Measurements from ENCODE around the gene IL6R. TPM values are rescaled to one million over a fixed set of nuclear protein-coding genes. Genes with fewer than 3 reads are reported as not detected.

IL6R gene
- 16.1 and 43.3 TPM in 2 replicates for total RNA-seq (2014; rRNA removed)
- Bru-seq, nascent RNA = percentile 60 among the genes with signal in this experiment
- BruChase-seq, experiment 1, labeled RNA remaining after a 6-hour chase = percentile 73 among the genes with signal in this experiment
- percentile 64 among the genes with signal in this experiment for BruChase-seq, experiment 2, labeled RNA remaining after a 2-hour chase
- long read RNA-seq, full-length matches to known transcripts = 6 of 23 reads
- long read RNA-seq, partial matches to known transcripts = 1 of 23 reads
- long read RNA-seq, other reads (novel, unspliced or antisense) = 16 of 23 reads

GRCh38 chr1:154404984-154405746 lies at the start of gene IL6R:
Gene IL6R (plus strand): TSS chr1:154405343. CDS start chr1:154405630, 287 bp downstream.
- Histone ChIP-seq H3K9me2 (replicated peaks; ENCODE audit: low read length) (no peaks in the 10 kb centered on the region), H3K4me1 (ENCODE audit: insufficient read depth, low read length) (peaks cover 30% of the 10 kb centered on the region), H3K36me3 (ENCODE audit: low read depth, low read length) (no peaks in the 10 kb centered on the region), H2AFZ (ENCODE audit: low read length) (peak within 1 kb of the TSS; percentile 86), H3K4me2 (ENCODE audit: low read length) (peak within 1 kb of the TSS; percentile 97), H4K20me1 (ENCODE audit: low read length) (no peaks in the 10 kb centered on the region), H3K79me2 (ENCODE audit: low read length) (peaks cover 38% of the 10 kb centered on the region), H3F3A (ENCODE audit: low read length, unreplicated experiment) (no peaks in the 10 kb centered on the region), H3K27ac (ENCODE audit: low read length) (peak within 1 kb of the TSS; percentile 93), H3K27me3 (ENCODE audit: low read length) (no peaks in the 10 kb centered on the region), H3K9me3 (ENCODE audit: low read length) (no peaks in the 10 kb centered on the region), H3K9ac (ENCODE audit: low read length) (peak within 1 kb of the TSS; percentile 97), H3K4me3 (ENCODE audit: low read length) (peak within 1 kb of the TSS; percentile 93)
- ChIA-PET POLR2A (ENCODE audit: unreplicated experiment) (no interaction called here), CTCF (interaction anchor here (0.8 to 1.6 kb wide), 4 partner anchors 14 to 141 kb away, joined by 3 to 7 read pairs (median 4); no protein-coding TSS in a partner anchor)
- BruUV-seq (replicated peaks) = no TSS peak
- intact Hi-C loops (cut with micrococcal nuclease) = loop anchor here (1.0 to 10.0 kb wide), 4 partner anchors 42 to 152 kb away; partner anchors contain the start of gene UBE2Q1
- ATAC-seq (peak; percentile 88), DNase-seq (peak; percentile 98)
- TF ChIP-seq, protein P1, sequence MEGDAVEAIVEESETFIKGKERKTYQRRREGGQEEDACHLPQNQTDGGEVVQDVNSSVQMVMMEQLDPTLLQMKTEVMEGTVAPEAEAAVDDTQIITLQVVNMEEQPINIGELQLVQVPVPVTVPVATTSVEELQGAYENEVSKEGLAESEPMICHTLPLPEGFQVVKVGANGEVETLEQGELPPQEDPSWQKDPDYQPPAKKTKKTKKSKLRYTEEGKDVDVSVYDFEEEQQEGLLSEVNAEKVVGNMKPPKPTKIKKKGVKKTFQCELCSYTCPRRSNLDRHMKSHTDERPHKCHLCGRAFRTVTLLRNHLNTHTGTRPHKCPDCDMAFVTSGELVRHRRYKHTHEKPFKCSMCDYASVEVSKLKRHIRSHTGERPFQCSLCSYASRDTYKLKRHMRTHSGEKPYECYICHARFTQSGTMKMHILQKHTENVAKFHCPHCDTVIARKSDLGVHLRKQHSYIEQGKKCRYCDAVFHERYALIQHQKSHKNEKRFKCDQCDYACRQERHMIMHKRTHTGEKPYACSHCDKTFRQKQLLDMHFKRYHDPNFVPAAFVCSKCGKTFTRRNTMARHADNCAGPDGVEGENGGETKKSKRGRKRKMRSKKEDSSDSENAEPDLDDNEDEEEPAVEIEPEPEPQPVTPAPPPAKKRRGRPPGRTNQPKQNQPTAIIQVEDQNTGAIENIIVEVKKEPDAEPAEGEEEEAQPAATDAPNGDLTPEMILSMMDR (conservative IDR thresholded peaks at IDR 0.05; ENCODE audit: low read depth, low read length) = peak; percentile 75
- TF ChIP-seq EZH2 (IDR thresholded peaks at IDR 0.05; ENCODE audit: low read length, unreplicated experiment) = no peak
- TF ChIP-seq EZH2phosphoT487 (IDR thresholded peaks at IDR 0.05; ENCODE audit: borderline replicate concordance, low read length) = 0 out of 2 replicates have a peak, but pooled peaks have one; percentile 26

DNA sequence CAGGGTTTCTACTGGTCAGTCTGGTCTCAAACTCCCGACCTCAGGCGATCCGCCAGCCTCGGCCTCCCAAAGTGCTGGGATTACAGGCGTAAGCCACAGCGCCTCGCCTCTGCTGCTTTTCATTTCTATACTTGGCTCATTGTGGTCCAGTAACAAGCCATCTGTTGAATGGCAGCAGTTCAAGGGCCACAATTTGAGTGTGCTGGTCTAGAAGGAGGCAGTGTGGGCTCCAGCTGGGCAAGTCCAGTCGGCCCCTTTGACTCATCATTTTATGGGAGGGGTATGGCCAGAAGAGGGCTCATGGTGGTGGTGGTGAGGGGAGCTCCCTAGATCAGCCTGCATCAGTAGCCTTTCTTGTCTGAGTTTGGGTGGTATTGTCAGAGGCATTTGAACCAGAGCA lies 46.6 kb upstream of the IL6R start:
- H3K9ac ChIP-seq (ENCODE audit: low read length) = no peak overlapping the region
- no peak overlapping the region for H3K4me3 ChIP-seq (ENCODE audit: low read length)
- no peak overlapping the region for H3K27ac ChIP-seq (ENCODE audit: low read length)
- H3K79me2 ChIP-seq (ENCODE audit: low read length) = no peaks in the 10 kb centered on the region
- no TSS peak for BruUV-seq (replicated peaks)
- no peak overlapping the region for H2AFZ ChIP-seq (ENCODE audit: low read length)
- POLR2A ChIA-PET (ENCODE audit: unreplicated experiment) = no interaction called here
- H3K27me3 ChIP-seq (ENCODE audit: low read length) = no peaks in the 10 kb centered on the region
- TF ChIP-seq EZH2phosphoT487 (IDR thresholded peaks at IDR 0.05; ENCODE audit: borderline replicate concordance, low read length) = no peak
- TF ChIP-seq EZH2 (IDR thresholded peaks at IDR 0.05; ENCODE audit: low read length, unreplicated experiment) = no peak
- TF ChIP-seq, protein P1 (conservative IDR thresholded peaks at IDR 0.05; ENCODE audit: low read depth, low read length) = no peak
- ATAC-seq = no peak
- H3K4me1 ChIP-seq (ENCODE audit: insufficient read depth, low read length) = peaks cover 4% of the 10 kb centered on the region; the same call in 1 of the 2 replicates
- H3F3A ChIP-seq (ENCODE audit: low read length, unreplicated experiment) = no peaks in the 10 kb centered on the region
- no peaks in the 10 kb centered on the region for H3K9me3 ChIP-seq (ENCODE audit: low read length)
- H3K4me2 ChIP-seq (ENCODE audit: low read length) = no peak overlapping the region
- intact Hi-C loops (cut with micrococcal nuclease) = no loop called here
- no peaks in the 10 kb centered on the region for H3K9me2 ChIP-seq (replicated peaks; ENCODE audit: low read length)
- CTCF ChIA-PET = no interaction called here
- H3K36me3 ChIP-seq (ENCODE audit: low read depth, low read length) = no peaks in the 10 kb centered on the region
- no peaks in the 10 kb centered on the region for H4K20me1 ChIP-seq (ENCODE audit: low read length)
- no peak for DNase-seq
